Measurements from ENCODE around the gene ANKFY1.
A peak's percentile ranks its signal among the peaks of the same experiment; 100 is the strongest.
"Not testable (repeated sequence)": the region's sequence is repeated elsewhere in the genome, so short reads cannot be mapped to it uniquely, and the experiment has no call there.

Gene ANKFY1

DNA sequence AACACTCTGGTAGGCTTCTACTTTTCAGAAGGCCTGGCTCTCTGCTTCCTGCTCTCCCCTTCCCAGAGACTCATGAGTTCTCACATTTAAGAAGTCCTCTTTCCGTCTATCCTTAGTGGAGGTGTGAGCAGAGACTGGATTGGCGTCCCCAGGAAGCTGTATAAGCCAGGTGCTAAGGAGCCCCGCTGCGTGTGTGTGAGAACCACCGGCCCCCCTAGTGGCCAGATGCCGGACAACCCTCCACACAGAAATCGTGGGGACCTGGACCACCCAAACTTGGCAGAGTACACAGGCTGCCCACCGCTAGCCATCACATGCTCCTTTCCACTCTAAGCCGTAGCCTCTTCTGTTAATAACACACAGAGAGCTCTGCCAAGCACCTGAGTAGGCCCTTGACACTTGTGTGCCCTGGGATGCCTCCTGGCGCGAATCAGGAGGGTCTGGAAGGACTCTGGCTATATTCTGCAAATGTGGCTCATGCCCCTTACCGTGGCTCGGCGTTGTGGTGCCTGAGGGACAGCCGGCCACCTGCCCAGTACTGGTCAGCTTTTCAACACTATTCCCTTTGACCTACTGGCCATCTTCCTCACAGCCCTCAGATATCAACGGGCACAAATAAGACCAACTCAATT, 106.9 kb downstream of the ANKFY1 start:
- DNase-seq (ENCODE audit: low read depth in 2 of 2), result no peak

GRCh38 chr17:4155980-4156620, 107.7 kb downstream of the ANKFY1 start:
- DNase-seq (ENCODE audit: low read depth in 2 of 2), result no peak

GRCh38 chr17:4154201-4154600, 109.6 kb downstream of the ANKFY1 start:
- DNase-seq (ENCODE audit: low read depth in 2 of 2), result no peak

DNA sequence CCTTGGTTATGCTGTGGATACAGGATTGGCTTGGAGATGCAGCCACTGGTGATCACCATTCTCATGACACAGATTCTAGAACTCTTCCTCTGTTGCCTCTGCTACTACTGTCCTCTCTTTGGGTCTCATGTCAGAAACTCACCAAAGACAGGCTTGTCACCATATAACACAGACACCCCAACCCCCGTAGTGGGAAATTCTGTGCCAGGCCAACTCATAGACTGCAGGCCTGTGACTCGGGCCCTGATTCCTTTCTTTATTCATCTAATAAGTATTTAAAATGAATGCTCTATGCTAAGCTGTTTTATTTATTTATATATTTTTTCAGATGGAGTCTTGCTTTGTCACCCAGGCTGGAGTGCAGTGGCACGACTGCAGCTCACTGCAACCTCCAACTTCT, 111.3 kb downstream of the ANKFY1 start:
- no peak for DNase-seq (ENCODE audit: low read depth in 2 of 2)

DNA sequence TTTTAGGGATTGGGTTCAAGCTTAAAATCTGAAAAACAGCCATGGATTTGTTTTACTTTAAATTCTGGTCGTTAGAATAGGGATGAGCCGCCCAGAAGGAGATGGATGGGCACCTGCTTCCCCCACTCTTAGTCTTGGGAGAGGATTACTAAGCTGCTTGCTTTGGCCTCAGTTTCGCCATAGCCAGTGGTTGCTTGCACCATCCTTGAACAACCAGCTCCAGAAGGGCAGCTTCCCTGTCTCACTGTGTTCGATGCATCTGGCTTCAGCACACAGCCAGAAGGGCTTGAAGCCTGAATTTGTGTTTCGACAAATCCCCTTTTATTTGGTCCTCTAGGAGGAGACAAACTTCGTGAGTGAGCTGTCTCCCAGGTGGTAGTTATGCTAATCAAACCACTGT, 113.7 kb downstream of the ANKFY1 start:
- DNase-seq (ENCODE audit: low read depth in 2 of 2), result no peak

- DNase-seq (ENCODE audit: low read depth in 2 of 2), result no peak
Measured at GRCh38 chr17:4148611-4149308, 115.0 kb downstream of the ANKFY1 start.

GRCh38 chr17:4147751-4148310, 115.9 kb downstream of the ANKFY1 start:
- no peak for DNase-seq (ENCODE audit: low read depth in 2 of 2)

GRCh38 chr17:4146641-4147040, 117.1 kb downstream of the ANKFY1 start:
- no peak for DNase-seq (ENCODE audit: low read depth in 2 of 2)

GRCh38 chr17:4144422-4144747, 119.4 kb downstream of the ANKFY1 start:
- DNase-seq (ENCODE audit: low read depth in 2 of 2), result no peak

DNA sequence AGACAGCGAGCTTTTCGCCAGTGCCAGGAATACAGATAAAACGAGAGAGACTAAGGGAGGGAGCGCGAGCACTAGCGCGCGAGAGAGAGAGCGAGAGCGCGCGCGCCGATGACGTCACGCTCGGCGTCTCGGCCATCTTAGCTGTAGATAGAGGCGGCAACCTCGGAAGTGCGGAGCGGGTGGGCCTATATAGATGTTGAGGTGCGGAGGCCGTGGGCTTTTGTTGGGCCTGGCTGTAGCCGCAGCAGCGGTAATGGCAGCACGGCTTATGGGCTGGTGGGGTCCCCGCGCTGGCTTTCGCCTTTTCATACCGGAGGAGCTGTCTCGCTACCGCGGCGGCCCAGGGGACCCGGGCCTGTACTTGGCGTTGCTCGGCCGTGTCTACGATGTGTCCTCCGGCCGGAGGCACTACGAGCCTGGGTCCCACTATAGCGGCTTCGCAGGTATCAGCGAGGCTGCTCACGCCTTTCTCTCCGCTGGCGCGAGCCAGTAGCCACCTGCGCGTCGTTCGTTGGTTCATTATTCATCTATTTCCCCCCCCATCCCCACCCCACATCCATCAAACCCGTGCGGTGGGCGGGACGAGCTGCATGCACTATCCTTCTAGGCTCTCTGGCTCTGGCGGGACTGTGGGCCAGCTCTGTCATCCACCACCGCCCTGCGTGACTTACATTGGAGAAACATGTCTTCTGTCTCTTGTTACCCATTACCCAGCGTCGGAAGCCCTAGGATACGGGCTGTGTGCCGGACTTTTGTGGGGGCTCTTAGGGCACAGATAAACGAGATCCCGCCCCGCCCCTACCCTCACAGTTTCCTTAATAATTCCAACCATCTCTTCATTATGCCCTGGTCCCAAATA, 120.0 kb downstream of the ANKFY1 start:
- peak; percentile 71 to 72 for DNase-seq (ENCODE audit: low read depth in 2 of 2)

GRCh38 chr17:4142107-4142900, 121.5 kb downstream of the ANKFY1 start:
- no peak for DNase-seq (ENCODE audit: low read depth in 2 of 2)

DNA sequence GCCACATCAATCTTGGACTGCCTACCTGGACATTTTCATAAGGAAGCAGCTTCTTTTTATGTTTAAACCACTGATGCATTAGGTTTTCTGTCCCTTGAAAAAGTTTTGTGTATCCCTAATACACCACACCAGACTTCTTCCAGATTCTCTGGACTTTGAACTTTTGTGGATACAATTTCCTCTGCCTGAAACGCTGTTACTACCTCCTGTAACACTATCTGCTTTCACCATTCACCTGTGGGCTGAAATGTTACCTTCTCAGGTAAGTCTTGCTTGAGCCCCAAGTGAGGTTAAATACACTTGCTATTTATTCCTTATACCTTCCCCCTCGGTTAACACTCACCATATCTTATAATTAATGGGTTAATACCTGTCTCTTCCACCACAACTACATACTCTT, 123.7 kb downstream of the ANKFY1 start:
- no peak for DNase-seq (ENCODE audit: low read depth in 2 of 2)

- DNase-seq (ENCODE audit: low read depth in 2 of 2), result not testable (repeated sequence)
Measured at GRCh38 chr17:4138906-4139526, 124.8 kb downstream of the ANKFY1 start.

DNA sequence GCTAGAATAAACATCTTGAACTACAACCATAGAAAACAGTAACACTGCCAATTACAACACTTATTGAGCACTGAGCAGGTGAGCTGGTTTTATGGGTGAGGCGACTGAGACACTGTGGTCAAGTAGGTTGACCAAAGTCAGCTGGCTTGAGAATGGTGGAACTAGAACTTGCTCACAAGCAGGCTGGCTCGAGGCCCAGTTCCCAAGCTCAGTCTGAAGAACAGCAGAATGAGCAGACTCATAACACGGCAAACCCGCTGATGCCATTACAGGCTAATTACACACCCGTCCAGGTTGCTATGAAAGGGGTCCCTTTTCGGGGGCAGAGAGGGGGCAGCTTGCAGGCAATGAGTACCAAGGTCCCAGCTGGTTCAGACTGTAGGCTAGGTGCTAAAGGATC, 127.4 kb downstream of the ANKFY1 start:
- no peak for DNase-seq (ENCODE audit: low read depth in 2 of 2)

DNA sequence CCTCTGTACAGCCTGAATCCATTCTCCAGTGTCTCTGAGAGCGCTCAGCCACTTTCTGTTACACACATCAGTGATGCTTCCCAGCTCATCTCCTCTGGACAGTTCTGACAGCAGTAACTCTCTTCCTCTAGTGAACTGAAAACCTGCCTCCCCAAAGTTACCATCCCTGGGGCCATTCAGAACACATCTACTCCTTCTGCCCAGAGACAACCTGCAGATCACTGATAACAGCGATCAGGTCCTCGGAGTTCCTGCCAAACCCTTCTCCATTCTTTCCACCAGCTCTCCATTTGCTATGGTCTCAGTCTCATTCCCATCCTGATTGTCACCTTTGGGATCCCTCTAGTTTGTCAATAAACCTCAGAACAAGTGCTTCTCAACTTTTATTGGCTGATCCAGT, 128.3 kb downstream of the ANKFY1 start:
- no peak for DNase-seq (ENCODE audit: low read depth in 2 of 2)

- no peak for DNase-seq (ENCODE audit: low read depth in 2 of 2)
Measured at GRCh38 chr17:4134721-4135120, 129.1 kb downstream of the ANKFY1 start.

GRCh38 chr17:4130715-4131114, 133.1 kb downstream of the ANKFY1 start:
- no peak for DNase-seq (ENCODE audit: low read depth in 2 of 2)

GRCh38 chr17:4127555-4127954, 136.2 kb downstream of the ANKFY1 start:
- DNase-seq (ENCODE audit: low read depth in 2 of 2), result no peak

DNA sequence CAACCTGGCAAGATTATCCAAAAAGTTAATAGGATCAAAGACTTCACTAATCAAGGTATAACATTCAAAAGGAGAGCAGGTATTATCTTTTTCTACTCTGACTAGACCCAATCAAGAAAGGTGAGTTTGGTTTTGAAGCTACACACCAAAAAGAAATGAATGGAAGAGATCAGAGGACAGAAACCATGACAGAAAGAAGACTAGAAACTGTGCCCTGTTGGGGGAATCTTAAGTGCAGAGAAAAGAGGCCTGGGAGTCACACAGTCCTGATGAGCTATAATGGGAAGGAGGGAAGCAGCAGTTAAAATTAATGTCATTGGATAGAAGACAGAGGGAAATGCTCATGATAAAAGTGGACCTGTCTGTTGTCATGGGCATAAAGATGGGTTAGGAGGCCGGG, 138.2 kb downstream of the ANKFY1 start:
- DNase-seq (ENCODE audit: low read depth in 2 of 2), result no peak

- no peak for DNase-seq (ENCODE audit: low read depth in 2 of 2)
Measured at GRCh38 chr17:4124999-4125398, 138.8 kb downstream of the ANKFY1 start.

DNA sequence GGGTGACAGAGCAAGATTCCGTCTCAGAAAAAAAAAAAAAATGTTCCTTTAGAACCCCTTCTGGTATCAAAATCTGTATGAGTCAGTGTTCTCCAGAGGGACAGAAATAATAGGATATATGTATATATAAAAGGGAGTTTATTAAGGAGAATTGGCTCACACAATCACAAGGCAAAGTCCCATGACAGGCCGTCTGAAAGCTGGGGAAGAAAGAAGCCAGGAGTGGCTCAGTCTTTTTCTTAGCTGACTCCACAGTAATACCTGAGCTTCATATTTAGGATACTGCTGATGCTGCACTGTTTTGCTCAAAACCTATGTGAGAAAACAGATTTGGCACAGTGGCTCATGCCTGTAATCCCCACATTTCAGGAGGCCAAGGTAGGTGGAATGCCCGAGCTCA, 143.4 kb downstream of the ANKFY1 start:
- no peak for DNase-seq (ENCODE audit: low read depth in 2 of 2)

Measured in stimulated activated CD4-positive, alpha-beta T cell treated with anti-CD3 and anti-CD28 coated beads, Interleukin-1b, Interleukin-23, amount 100 ng/mL, for 1 hour (primary cell).